ENCODE data around the gene RGS7.

RGS7 gene

DNA sequence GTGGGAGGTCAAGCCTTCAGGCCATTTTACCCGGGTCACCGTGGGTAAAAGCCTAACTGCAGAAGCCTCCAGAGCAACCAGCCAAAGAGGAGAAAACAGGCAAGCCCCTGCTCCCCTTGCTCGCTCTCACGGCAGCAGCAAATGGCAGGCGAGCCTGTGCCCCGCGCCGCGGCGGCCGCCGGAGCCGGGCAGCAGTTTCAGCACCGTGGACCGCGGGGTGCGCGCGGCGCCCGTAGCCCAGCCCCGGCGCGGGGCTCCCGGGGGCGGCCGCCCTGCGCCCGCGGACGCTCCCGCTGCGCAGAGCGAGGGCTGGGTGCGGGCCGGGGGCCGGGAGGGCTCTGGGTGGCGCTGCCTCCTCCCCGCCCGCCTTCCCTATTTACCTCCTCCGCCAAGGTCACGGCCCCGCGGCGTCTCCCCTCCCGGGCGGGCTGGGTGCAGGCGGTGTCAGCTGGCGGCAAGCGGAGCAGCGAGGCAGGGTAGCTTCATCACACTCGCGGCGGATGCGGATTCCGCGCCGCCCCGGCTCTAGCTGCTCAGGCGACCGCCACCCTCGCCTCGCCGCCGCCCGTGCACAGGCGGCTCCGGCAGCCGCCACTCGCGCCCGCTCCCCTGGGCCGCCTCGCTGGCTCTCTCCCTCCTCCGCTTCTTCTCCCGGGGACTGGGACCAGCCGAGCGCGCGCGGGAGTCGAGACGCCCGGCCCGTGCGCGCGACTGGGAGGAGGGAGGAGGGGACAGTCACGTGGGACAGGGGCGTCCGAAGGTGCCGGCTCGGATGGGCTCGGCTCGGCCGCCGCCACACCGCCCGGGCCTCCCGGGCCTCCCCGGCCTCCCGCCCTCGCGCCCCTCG, at the start of gene RGS7:
Gene RGS7 (minus strand): TSS at position 687 of the 847 bp plus-strand sequence.
- TF ChIP-seq, protein P1, sequence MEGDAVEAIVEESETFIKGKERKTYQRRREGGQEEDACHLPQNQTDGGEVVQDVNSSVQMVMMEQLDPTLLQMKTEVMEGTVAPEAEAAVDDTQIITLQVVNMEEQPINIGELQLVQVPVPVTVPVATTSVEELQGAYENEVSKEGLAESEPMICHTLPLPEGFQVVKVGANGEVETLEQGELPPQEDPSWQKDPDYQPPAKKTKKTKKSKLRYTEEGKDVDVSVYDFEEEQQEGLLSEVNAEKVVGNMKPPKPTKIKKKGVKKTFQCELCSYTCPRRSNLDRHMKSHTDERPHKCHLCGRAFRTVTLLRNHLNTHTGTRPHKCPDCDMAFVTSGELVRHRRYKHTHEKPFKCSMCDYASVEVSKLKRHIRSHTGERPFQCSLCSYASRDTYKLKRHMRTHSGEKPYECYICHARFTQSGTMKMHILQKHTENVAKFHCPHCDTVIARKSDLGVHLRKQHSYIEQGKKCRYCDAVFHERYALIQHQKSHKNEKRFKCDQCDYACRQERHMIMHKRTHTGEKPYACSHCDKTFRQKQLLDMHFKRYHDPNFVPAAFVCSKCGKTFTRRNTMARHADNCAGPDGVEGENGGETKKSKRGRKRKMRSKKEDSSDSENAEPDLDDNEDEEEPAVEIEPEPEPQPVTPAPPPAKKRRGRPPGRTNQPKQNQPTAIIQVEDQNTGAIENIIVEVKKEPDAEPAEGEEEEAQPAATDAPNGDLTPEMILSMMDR (IDR thresholded peaks at IDR 0.05; ENCODE audit: extremely low read depth, missing control alignments): no peak
- DNase-seq (ENCODE audit: low spot score): peak; percentile 63

DNA sequence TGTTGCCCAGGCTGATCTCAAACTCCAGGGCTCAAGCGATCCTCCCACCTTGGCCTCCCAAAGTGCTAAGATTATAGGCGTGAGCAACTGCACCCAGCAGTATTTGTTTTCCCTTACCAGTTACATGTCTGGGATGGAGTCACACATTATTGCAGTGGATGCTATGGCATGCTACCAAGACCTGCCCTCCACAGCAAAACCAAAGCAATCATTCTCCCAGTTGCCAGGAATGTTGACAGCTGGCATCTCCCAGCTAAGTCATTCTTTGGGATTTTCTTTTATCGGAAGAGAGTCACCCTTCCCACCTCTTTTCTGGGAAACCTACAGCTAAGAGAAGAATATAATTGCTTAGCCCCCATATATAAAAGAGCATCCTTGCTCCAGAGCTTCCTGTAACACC, 49.4 kb upstream of the RGS7 start:
- no peak for DNase-seq (ENCODE audit: low spot score)
- TF ChIP-seq, protein P1 (IDR thresholded peaks at IDR 0.05; ENCODE audit: extremely low read depth, missing control alignments): no peak

DNA sequence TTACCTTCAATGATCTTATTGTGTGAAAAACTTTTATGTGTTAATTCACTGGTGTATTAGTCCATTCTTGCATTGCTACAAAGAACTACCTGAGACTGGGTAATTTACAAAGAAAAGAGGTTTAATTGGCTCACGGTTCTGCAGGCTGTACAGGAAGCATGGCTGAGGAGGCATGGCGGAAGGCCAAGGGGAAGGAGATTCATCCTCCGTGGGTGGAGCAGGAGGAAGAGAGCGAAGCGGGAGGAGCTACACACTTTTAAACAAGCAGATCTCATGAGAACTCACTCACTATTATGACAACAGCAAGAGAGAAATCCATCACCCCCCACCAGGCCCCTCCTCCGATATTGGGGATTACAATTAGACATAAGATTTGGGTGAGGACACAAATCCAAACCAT, 44.2 kb upstream of the RGS7 start:
- TF ChIP-seq, protein P1 (IDR thresholded peaks at IDR 0.05; ENCODE audit: extremely low read depth, missing control alignments): no peak

DNA sequence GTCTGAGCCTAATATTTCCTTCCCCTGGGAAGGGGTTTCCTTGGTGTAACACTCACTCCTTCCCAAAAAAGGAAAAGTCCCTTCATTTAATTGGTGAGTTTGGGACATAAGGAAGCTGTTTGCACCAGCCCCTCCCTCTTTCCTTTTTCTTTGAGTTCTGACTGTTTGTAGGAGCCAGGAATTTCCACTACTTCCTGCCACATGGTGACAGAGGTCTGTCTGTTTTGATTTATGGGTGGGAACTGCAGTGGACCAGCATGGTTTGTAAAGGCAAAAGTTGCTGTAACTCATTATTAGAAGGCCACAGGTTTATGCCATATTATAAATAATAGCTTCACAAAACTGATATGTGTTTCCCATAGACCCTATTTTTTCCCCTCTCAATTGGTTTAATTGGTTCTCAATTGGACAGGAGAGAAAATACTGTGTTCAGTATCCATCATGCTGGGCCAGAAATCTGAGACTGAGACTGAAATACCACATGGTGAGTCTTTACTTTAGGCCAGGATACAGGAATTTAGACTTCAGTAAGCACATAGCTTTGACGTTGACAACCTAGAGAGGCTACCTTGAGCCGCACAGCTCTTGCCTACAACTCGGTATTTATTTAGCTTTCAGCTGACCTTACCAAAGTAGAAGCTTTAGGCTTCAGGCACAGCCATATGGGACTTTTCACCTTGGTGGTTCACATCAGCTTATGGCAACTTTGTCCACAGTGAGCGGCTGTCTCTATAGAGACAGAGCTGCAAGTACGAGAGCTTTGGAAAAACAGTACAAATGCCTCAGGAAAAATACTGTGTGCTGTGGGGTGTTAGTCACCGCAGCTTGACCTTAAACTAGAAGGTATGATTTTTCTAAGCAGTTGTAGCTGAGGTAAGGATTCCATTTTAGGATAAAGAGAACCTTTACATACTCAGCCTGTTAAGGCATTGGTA, 40.0 kb upstream of the RGS7 start:
- TF ChIP-seq, protein P1 (IDR thresholded peaks at IDR 0.05; ENCODE audit: extremely low read depth, missing control alignments): no peak
- no peak for DNase-seq (ENCODE audit: low spot score)

More for the DNA sequence above, 44.2 kb upstream of the RGS7 start:
- no peak for DNase-seq (ENCODE audit: low spot score)

DNA sequence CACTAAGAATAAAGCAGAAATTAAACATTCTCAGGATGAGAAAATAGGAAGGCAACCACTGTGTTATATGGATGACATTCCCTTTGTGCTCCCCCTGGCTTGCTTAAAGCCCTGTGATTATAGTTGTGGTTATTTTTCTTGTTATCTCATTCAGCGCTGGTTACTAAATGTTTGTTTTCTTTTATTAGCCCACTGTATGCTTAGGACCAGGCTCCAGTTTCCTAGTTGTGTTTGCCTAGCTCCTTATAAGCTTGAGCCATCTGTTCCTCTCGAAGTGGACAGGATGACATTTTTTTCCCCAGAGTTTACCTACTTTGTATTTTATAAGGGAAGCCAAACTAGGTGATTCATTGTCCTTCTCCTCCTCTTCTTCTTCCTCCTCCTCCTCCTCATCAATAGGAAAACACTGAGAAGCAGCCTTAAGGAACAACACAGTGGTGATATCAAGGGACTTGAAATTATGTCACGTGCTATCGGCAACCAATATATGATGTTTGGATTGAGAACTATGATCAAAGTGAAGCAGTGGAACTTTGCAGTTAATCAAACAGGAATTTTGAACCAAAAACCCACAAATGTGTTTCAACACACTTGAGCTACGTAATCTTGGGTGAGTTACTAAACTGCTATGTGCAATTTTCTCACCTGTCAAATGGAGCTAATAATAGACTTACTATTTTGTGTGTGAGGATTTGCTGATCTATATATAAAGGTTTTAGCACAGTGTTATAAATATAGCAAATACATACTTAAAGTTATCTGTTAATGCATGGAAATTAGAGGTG, 35.1 kb upstream of the RGS7 start:
- TF ChIP-seq, protein P1 (IDR thresholded peaks at IDR 0.05; ENCODE audit: extremely low read depth, missing control alignments): no peak
- no peak for DNase-seq (ENCODE audit: low spot score)

DNA sequence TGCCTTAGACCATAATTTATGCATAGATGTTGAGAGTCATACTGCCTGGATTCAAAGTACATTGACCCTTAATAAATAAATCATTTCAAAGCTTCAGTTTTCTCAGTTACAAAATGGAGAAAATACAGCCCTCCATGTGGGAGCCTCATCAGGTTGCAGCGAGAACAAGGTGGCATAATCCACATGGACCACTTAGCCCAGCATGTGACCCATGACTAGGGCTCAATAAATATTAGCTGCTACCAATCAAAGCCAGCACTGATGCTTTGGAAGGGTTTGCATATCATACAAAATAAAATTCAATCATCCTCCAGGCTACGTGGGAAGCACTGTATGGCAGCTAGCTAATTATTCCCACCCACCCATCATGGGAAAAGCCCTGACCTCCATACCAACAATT, 33.5 kb upstream of the RGS7 start:
- no peak for DNase-seq (ENCODE audit: low spot score)
- TF ChIP-seq, protein P1 (IDR thresholded peaks at IDR 0.05; ENCODE audit: extremely low read depth, missing control alignments): no peak
